Glutamatergic neuron (in vitro differentiated cells): ENCODE data around the gene DYNLT1. TPM values are rescaled to one million over a fixed set of nuclear protein-coding genes. Genes with fewer than 3 reads are reported as not detected.
"Not testable (repeated sequence)": the region's sequence is repeated elsewhere in the genome, so short reads cannot be mapped to it uniquely, and the experiment has no call there.

ENCODE experiments used
- DNase-seq: peaks from one replicate; pipeline ENCODE4 v3.0.0; 2022
- H3K27ac Mint-ChIP-seq: one replicate; pipeline ENCODE4 v1.8.0; 2020; ENCODE audit warnings: mild to moderate bottlenecking, mixed read lengths, inconsistent platforms; ENCODE audit not compliant: unreplicated experiment
- H3K27me3 Mint-ChIP-seq: one replicate; pipeline ENCODE4 v1.8.0; 2020; ENCODE audit warnings: mild to moderate bottlenecking, moderate library complexity, mixed read lengths, inconsistent platforms; ENCODE audit not compliant: unreplicated experiment
- H3K36me3 Mint-ChIP-seq: one replicate; pipeline ENCODE4 v1.8.0; 2020; ENCODE audit warnings: mild to moderate bottlenecking, mixed read lengths, inconsistent platforms; ENCODE audit not compliant: unreplicated experiment
- H3K4me1 Mint-ChIP-seq: one replicate; pipeline ENCODE4 v1.8.0; 2020; ENCODE audit warnings: mild to moderate bottlenecking, low read depth, mixed read lengths, inconsistent platforms; ENCODE audit not compliant: unreplicated experiment
- H3K4me3 Mint-ChIP-seq: one replicate; pipeline ENCODE4 v1.8.0; 2020; ENCODE audit warnings: mild to moderate bottlenecking, mixed read lengths, inconsistent platforms; ENCODE audit not compliant: unreplicated experiment
- H3K9me3 Mint-ChIP-seq: one replicate; pipeline ENCODE4 v1.8.0; 2020; ENCODE audit warnings: mild to moderate bottlenecking, moderate library complexity, mixed read lengths, inconsistent platforms; ENCODE audit not compliant: unreplicated experiment
- CTCF ChIP-seq: fragments of 200-600 bp; sonication (generic); IDR thresholded peaks from one replicate; pipeline ENCODE4 v1.5.0; 2021; ENCODE audit not compliant: partially characterized antibody, unreplicated experiment
- total RNA-seq: library from RNA; stranded (reverse); fragmentation: NEBNext Ultra II Directional; extraction: Animal tissue kit (Norgen Biotek cat#: 25700); gene quantifications from one replicate; pipeline ENCODE4 v1.2.1, GENCODE V29; 2021; ENCODE audit not compliant: unreplicated experiment

The DYNLT1 gene
- total RNA-seq, 1 donor from 2014 or later = 261 TPM

GRCh38 chr6:158674342-158675131 lies 30.0 kb upstream of the DYNLT1 start:
- no peak for TF ChIP-seq CTCF
- Mint-ChIP-seq H3K9me3 (no peaks in the 10 kb centered on the region), H3K4me3 (no peak overlapping the region), H3K36me3 (no peaks in the 10 kb centered on the region), H3K4me1 (no peaks in the 10 kb centered on the region), H3K27ac (no peak overlapping the region), H3K27me3 (peaks cover 2% of the 10 kb centered on the region)
- DNase-seq = no peak

- TF ChIP-seq CTCF = no peak
- H3K9me3 Mint-ChIP-seq = no peaks in the 10 kb centered on the region
- no peak overlapping the region for H3K4me3 Mint-ChIP-seq
- DNase-seq = no peak
- H3K27ac Mint-ChIP-seq = no peak overlapping the region
- H3K36me3 Mint-ChIP-seq = no peaks in the 10 kb centered on the region
- H3K4me1 Mint-ChIP-seq = no peaks in the 10 kb centered on the region
- H3K27me3 Mint-ChIP-seq = peaks cover 2% of the 10 kb centered on the region
Observed at GRCh38 chr6:158672726-158673125, 28.2 kb upstream of the DYNLT1 start.

GRCh38 chr6:158672119-158672518 lies 27.6 kb upstream of the DYNLT1 start:
- H3K9me3 Mint-ChIP-seq, H3K36me3 Mint-ChIP-seq, H3K4me3 Mint-ChIP-seq, DNase-seq, H3K27ac Mint-ChIP-seq, H3K4me1 Mint-ChIP-seq, H3K27me3 Mint-ChIP-seq: not testable (repeated sequence)

GRCh38 chr6:158669145-158670035 lies 24.8 kb upstream of the DYNLT1 start:
- no peaks in the 10 kb centered on the region for H3K36me3 Mint-ChIP-seq
- no peak for TF ChIP-seq CTCF
- no peak for DNase-seq
- H3K27ac Mint-ChIP-seq = no peak overlapping the region
- H3K9me3 Mint-ChIP-seq = no peaks in the 10 kb centered on the region
- no peak overlapping the region for H3K4me3 Mint-ChIP-seq
- peaks cover 2% of the 10 kb centered on the region for H3K27me3 Mint-ChIP-seq
- H3K4me1 Mint-ChIP-seq = no peaks in the 10 kb centered on the region

GRCh38 chr6:158668707-158669103 lies 24.2 kb upstream of the DYNLT1 start:
- DNase-seq = no peak
- no peaks in the 10 kb centered on the region for H3K4me1 Mint-ChIP-seq
- H3K4me3 Mint-ChIP-seq = no peak overlapping the region
- TF ChIP-seq CTCF = no peak
- no peak overlapping the region for H3K27ac Mint-ChIP-seq
- no peaks in the 10 kb centered on the region for H3K36me3 Mint-ChIP-seq
- H3K9me3 Mint-ChIP-seq = no peaks in the 10 kb centered on the region
- H3K27me3 Mint-ChIP-seq = peaks cover 2% of the 10 kb centered on the region
